ENCODE results near the gene MS4A15. TPM values are rescaled to one million over a fixed set of nuclear protein-coding genes. Genes with fewer than 3 reads are reported as not detected.
A peak's percentile ranks its signal among the peaks of the same experiment; 100 is the strongest.

Gene MS4A15
- total RNA-seq, 2 donors from 2014 or later = not detected

DNA sequence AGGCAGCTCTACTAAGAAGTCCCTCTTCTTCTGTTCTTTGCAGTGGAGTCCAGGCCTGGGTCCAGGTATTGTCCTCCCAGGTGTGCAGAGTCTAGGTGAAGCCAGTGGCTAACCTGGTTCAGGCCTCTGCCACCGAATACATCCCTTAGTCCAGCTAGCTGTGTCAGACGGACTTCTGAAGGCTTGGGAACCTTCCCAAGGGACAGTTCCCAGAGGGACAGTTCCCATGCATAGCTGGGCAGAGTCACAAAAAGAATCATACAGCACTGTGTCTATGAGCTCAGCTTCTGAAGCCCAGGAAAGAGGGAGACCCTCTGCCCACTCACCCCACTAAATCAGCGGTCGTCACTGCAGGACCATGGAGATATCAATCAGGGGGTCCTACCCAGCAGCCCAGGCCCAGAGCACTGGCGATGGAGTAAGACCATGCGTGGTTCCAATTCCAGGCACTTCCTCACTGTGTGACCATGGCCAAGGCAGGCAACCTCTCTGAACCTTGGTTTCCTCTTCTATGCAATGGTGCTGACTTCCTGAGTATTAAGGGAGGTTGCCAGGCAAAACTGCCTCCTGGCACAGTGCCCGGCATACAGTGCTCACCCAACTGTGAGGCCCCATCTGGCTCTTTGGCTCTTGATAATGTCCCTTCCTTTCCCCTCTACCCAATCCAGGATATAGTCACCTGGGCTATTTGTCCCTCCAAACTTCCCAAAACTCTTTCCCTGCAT lies 31.9 kb downstream of the MS4A15 start:
- no peak for TF ChIP-seq POLR2A (IDR thresholded peaks at IDR 0.05)
- TF ChIP-seq, protein P1, sequence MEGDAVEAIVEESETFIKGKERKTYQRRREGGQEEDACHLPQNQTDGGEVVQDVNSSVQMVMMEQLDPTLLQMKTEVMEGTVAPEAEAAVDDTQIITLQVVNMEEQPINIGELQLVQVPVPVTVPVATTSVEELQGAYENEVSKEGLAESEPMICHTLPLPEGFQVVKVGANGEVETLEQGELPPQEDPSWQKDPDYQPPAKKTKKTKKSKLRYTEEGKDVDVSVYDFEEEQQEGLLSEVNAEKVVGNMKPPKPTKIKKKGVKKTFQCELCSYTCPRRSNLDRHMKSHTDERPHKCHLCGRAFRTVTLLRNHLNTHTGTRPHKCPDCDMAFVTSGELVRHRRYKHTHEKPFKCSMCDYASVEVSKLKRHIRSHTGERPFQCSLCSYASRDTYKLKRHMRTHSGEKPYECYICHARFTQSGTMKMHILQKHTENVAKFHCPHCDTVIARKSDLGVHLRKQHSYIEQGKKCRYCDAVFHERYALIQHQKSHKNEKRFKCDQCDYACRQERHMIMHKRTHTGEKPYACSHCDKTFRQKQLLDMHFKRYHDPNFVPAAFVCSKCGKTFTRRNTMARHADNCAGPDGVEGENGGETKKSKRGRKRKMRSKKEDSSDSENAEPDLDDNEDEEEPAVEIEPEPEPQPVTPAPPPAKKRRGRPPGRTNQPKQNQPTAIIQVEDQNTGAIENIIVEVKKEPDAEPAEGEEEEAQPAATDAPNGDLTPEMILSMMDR (IDR thresholded peaks at IDR 0.05) = no peak
- no peaks in the 10 kb centered on the region for H3K36me3 ChIP-seq (replicated peaks in 1 of 2; ENCODE audit: insufficient read depth in 1 of 2, low read depth in 2 of 2)
- intact Hi-C loops (cut with DNase I) = no loop called here
- no peaks in the 10 kb centered on the region for H3K27me3 ChIP-seq
- H3K4me3 ChIP-seq = no peak overlapping the region
- DNase-seq (peak in 3 of 4 donors; percentile 35 to 47 (median 37)), ATAC-seq (no peak)
- H3K9me3 ChIP-seq = no peaks in the 10 kb centered on the region
- no peaks in the 10 kb centered on the region for H3K4me1 ChIP-seq
- H3K27ac ChIP-seq = no peak overlapping the region
- 75 to 86% methylated on average over 6 to 7 of the region's 7 CpGs for WGBS, 2 donors

DNA sequence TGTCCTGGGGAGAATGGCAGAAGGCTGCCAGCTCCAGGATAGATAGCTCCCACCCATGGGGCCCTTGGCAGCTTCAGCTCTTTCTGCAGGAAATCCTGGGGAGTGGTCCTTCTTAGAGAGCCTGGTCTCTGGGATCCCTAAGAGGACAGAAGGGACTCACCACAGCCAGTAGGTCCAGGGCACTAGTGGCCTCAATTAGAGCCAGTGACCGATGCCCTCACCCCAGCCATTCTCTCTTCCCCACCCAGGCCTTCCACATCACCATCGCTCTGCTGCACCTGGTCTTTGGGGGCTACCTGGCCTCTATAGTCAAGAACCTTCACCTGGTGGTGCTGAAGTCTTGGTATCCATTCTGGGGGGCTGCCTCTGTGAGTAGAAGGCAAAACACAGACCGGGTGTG lies 34.1 kb downstream of the MS4A15 start:
- no peaks in the 10 kb centered on the region for H3K36me3 ChIP-seq (replicated peaks in 1 of 2; ENCODE audit: insufficient read depth in 1 of 2, low read depth in 2 of 2)
- TF ChIP-seq, protein P1 (IDR thresholded peaks at IDR 0.05) = no peak
- no peak for TF ChIP-seq POLR2A (IDR thresholded peaks at IDR 0.05)
- no peaks in the 10 kb centered on the region for H3K4me1 ChIP-seq
- H3K27me3 ChIP-seq = no peaks in the 10 kb centered on the region
- DNase-seq (no peak), ATAC-seq (no peak)
- no peak overlapping the region for H3K4me3 ChIP-seq
- H3K9me3 ChIP-seq = no peaks in the 10 kb centered on the region
- intact Hi-C loops (cut with DNase I) = no loop called here
- H3K27ac ChIP-seq = no peak overlapping the region
- 83 to 98% methylated on average over 3 of the region's 3 CpGs for WGBS, 2 donors

- no peak overlapping the region for H3K27ac ChIP-seq
- 74 to 88% methylated on average over 4 of the region's 4 CpGs for WGBS, 2 donors
- H3K36me3 ChIP-seq (replicated peaks in 1 of 2; ENCODE audit: insufficient read depth in 1 of 2, low read depth in 2 of 2) = no peaks in the 10 kb centered on the region
- no peaks in the 10 kb centered on the region for H3K27me3 ChIP-seq
- H3K4me1 ChIP-seq = no peaks in the 10 kb centered on the region
- no peaks in the 10 kb centered on the region for H3K9me3 ChIP-seq
- no peak for ATAC-seq
- H3K4me3 ChIP-seq = no peak overlapping the region
- intact Hi-C loops (cut with DNase I) = no loop called here
- no peak for DNase-seq
- TF ChIP-seq, protein P1 (IDR thresholded peaks at IDR 0.05) = no peak
These were observed 34.7 kb downstream of the MS4A15 start for GRCh38 chr11:60791153-60791933.

DNA sequence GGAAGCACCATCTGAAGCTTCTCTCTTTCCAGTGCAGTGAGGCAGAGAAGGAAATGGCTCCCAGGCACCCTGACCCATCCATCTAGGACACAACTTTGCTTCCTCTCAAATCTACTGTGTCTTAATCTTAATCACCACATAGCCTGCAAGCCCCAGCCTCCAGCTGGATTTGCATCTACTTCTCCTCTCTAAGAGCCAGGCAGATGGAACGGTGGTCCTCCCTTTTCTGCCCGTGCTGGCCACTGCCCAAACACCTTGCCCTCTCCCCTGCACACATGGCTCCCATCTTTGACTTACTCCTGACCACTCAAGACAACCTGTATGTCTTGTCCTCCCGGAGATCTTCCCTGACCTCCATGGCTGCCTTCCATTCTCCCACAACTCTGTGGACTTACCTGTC lies 35.9 kb downstream of the MS4A15 start:
- Histone ChIP-seq H3K4me3 (no peak overlapping the region), H3K36me3 (replicated peaks in 1 of 2; ENCODE audit: insufficient read depth in 1 of 2, low read depth in 2 of 2) (no peaks in the 10 kb centered on the region), H3K9me3 (no peaks in the 10 kb centered on the region), H3K27ac (no peak overlapping the region), H3K27me3 (no peaks in the 10 kb centered on the region), H3K4me1 (no peaks in the 10 kb centered on the region)
- DNase-seq = no peak
- WGBS, 2 donors = 64 to 71% methylated on average over 3 of the region's 3 CpGs
- TF ChIP-seq, protein P1 (IDR thresholded peaks at IDR 0.05) = no peak
- no peak for TF ChIP-seq POLR2A (IDR thresholded peaks at IDR 0.05)
- intact Hi-C loops (cut with DNase I) = no loop called here
- ATAC-seq = no peak
